Mammary epithelial cell (primary cell): ENCODE data around the gene ABO.
"Not testable (repeated sequence)": the region's sequence is repeated elsewhere in the genome, so short reads cannot be mapped to it uniquely, and the experiment has no call there.

Experiments used
- EZH2 ChIP-seq: IDR thresholded peaks from 2 replicates; pipeline ENCODE4 v1.6.1; 2012; ENCODE audit warnings: low read length, inconsistent platforms, borderline replicate concordance
- TF ChIP-seq, protein P1 (sequence below), 2 donors: IDR thresholded peaks in 1 of 2; conservative IDR thresholded peaks in 1 of 2; 2 replicates each; pipeline ENCODE4 v1.5.1; 2011 to 2012; ENCODE audit warnings: inconsistent platforms in 2 of 2, low read length in 2 of 2, mild to moderate bottlenecking in 2 of 2, control low read depth in 1 of 2, low read depth in 1 of 2; ENCODE audit not compliant: insufficient read depth in 1 of 2; ENCODE audit errors: extremely low read depth in 1 of 2

DNA sequence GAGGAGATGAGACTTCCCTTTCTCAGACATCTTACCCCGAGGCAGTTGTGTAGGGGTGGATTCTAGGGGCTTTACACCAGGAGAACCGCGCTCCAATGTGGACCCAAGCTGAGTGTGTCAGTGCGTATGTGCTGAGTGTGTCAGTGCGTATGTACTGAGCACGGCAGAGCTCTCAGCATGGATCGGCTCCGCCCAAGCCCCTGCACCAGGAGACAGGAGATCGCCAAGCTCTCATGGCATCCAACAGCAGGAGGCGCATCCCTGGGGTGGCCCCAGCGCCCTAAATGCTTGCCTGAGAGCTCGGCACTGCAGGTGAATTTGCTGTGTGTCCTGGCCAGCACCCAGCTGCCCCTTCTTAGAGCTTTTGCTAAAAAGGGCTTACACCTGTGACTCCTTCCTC is 53.0 kb downstream of the ABO start:
- TF ChIP-seq, protein P1, sequence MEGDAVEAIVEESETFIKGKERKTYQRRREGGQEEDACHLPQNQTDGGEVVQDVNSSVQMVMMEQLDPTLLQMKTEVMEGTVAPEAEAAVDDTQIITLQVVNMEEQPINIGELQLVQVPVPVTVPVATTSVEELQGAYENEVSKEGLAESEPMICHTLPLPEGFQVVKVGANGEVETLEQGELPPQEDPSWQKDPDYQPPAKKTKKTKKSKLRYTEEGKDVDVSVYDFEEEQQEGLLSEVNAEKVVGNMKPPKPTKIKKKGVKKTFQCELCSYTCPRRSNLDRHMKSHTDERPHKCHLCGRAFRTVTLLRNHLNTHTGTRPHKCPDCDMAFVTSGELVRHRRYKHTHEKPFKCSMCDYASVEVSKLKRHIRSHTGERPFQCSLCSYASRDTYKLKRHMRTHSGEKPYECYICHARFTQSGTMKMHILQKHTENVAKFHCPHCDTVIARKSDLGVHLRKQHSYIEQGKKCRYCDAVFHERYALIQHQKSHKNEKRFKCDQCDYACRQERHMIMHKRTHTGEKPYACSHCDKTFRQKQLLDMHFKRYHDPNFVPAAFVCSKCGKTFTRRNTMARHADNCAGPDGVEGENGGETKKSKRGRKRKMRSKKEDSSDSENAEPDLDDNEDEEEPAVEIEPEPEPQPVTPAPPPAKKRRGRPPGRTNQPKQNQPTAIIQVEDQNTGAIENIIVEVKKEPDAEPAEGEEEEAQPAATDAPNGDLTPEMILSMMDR (conservative IDR thresholded peaks at IDR 0.05 in 1 of 2, IDR thresholded peaks at IDR 0.05 in 1 of 2; ENCODE audit: extremely low read depth in 1 of 2, insufficient read depth in 1 of 2, low read depth in 1 of 2, low read length in 2 of 2) = not testable (repeated sequence)
- not testable (repeated sequence) for TF ChIP-seq EZH2
